ENCODE results near the gene WWC1. TPM values are rescaled to one million over a fixed set of nuclear protein-coding genes. Genes with fewer than 3 reads are reported as not detected.
"Not testable (repeated sequence)": the region's sequence is repeated elsewhere in the genome, so short reads cannot be mapped to it uniquely, and the experiment has no call there.

The WWC1 gene
- polyA plus RNA-seq, 1 donor, result 1.0 TPM

DNA sequence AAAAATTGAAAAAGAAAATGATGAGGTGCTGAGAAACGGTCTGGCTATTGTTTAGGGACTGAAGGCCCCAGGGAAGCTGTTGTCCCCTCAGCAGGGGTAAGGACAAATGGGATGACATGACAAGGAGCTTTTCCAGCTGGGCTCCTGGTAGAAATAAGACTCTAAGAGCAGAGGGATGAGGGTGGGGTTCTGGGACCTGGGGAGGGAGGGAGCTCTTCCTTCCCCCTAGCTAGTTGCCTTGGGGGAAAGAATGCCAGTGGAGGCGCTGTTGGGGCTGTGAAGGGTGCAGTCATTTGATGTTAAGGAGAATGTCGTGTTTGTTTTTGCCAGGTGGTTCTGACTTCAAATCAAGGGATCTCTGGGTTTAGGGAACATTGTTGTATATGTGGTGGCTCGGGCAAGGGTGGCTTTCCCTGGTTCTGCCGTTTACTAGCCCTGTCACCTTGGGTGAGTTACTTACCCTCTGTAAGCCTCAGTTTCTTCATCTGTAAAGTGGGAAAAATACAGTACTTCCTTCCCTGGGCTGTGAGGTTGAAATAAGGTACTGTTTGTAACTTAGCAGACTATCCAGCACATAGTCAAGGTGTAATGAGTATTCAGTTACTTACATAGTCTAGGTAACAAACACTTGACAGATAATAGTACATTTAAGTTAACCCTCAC lies 47.8 kb downstream of the WWC1 start:
- no peak for DNase-seq

GRCh38 chr5:168339772-168340140 lies 48.3 kb downstream of the WWC1 start:
- DNase-seq, result not testable (repeated sequence)

- no peak for DNase-seq
Observed at GRCh38 chr5:168340487-168340886, 49.0 kb downstream of the WWC1 start.

GRCh38 chr5:168341178-168341577 lies 49.7 kb downstream of the WWC1 start:
- no peak for DNase-seq

- DNase-seq, result no peak
Observed at GRCh38 chr5:168342151-168342825, 50.8 kb downstream of the WWC1 start.

DNA sequence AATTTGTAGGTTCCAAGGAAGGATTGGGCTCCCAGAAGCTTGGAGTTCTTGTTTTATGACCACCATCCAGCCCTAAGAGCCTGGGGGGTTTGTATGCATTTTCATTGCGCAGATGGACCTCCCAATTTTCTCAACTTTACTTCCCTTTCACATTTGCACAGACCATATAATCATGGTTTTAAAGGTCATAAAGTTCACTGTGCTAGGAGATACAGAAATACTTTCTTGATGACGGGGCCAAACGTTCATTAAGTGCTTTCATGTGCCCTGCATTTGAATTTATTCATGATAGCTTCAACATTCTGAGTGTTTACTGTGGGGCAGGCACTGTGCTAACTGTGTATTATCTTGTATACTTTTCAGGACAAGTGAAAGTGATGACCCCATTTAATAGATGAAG lies 51.5 kb downstream of the WWC1 start:
- DNase-seq, result no peak

GRCh38 chr5:168346417-168346816 lies 55.0 kb downstream of the WWC1 start:
- no peak for DNase-seq

DNA sequence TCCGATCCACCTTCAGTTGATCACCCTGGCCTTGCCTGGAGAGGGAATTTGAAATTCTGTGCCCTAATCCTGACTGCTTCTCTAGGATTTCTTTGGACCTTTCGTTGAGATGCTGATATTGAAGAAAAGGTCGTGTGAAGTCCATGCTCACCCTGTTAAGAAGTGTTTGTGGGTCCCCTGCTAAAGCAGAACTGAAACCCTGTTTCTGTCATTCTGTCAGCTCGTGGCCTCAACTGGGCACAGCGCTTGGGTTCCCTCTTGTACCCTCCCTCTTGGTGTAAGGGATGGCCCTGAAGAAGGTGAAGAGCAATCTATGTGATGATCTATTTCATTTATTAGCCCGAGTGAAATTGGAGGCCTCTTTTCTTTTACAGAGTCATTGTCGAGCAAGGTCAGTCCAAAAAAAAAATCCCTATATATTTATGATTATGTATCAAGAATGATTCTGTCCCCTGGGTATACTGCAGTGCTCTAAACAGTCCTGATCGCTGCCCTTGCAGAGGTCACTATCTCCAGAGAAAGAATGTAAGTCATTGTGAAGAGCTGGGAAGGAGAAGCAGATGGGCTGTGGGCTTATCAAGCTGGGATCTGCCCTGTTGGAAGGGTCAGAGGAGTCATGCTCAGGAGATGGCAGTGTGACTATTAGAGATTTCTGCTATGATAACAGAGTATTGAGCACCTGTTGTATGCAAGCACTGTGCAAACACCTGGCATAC lies 56.1 kb downstream of the WWC1 start:
- DNase-seq, result no peak

DNA sequence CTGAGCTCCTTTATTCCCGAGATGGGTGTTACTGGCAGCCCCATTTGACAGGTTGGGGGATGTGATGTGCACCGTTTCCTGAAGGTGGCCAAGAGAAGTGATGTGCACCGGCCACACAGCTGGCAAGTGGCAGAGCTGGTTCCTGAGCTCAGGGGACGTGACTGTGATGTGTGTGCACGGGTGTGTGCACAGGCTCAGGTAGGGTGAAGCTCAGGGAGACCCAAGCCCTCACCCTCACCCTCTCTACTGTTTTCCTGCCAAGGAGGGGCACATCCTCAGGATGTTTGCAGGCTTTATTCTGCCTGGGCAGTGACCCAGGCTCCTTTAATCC lies 56.6 kb downstream of the WWC1 start:
- DNase-seq, result no peak

DNA sequence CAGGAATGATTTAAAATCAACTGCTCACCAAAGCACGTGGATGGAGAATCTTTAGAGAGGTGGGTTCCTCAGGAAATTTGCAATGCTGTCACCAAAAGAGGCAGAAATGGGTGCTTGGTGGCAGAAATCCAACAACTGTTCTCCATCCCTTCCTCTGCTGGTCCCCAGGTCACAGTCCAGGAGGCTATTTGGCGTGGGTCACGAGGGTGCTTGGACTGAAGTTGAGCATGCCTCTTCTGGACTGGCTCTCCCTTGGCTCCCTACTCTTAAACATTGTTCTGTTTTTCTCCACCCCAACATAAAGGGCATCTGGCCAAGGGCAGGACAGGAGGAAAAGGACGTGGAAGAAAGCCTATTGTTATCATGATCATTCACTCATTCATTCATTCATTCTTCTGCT lies 58.9 kb downstream of the WWC1 start:
- DNase-seq, result no peak

GRCh38 chr5:168353216-168353957 lies 61.9 kb downstream of the WWC1 start:
- no peak for DNase-seq

- DNase-seq, result no peak
Observed at GRCh38 chr5:168354397-168354796, 63.0 kb downstream of the WWC1 start.

- no peak for DNase-seq
Observed at GRCh38 chr5:168356171-168356570, 64.7 kb downstream of the WWC1 start.

- no peak for DNase-seq
Observed at GRCh38 chr5:168356592-168356991, 65.1 kb downstream of the WWC1 start.

DNA sequence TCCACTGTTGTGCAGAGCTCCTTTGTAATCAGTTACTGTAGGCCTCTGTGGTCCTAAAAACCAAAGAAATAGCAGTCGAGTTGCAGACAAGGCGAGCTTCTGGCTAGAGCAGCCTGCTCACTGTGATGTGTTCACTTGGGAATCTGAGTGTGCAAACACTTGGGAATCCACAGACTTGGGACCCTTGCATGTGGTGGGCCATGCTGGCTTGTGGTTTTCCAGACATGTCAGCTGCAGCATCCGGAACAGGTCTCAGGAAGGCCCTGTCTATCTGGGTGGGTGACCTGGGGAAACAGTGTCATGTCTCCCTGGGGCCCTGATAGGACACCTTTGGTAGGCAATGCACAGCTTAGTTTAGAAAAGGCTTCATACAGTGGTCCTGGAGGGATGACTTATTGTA lies 66.4 kb downstream of the WWC1 start:
- DNase-seq, result no peak

DNA sequence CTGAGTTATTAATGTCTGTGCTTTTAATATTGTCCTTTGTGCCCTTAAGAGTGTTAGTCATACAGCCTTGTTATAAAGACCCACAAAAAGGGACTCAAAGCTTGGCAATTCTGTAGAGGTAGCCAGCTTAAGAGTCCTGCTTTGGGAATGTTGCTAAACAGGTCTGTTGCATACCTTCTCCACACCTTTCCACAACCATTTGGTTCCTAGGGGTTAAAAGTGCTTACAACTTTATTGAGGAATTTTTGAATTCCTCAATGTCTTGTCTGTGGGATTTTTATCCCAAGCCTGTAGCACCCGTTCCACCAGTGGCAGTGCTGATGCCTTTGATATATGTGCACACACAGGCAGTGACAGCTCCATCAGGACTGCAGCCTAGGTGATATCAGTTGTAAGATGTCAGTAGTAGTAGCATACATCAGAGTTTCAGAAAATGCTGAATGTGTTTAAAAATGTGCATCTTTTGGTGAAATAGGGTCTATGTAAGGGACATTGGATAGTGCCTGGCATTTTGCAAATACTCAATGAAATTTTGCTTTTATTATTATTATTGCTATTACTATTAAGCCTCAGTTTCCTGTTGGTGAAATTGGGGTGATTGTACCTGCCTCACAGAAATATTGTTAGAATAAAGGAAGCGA lies 68.5 kb downstream of the WWC1 start:
- no peak for DNase-seq

DNA sequence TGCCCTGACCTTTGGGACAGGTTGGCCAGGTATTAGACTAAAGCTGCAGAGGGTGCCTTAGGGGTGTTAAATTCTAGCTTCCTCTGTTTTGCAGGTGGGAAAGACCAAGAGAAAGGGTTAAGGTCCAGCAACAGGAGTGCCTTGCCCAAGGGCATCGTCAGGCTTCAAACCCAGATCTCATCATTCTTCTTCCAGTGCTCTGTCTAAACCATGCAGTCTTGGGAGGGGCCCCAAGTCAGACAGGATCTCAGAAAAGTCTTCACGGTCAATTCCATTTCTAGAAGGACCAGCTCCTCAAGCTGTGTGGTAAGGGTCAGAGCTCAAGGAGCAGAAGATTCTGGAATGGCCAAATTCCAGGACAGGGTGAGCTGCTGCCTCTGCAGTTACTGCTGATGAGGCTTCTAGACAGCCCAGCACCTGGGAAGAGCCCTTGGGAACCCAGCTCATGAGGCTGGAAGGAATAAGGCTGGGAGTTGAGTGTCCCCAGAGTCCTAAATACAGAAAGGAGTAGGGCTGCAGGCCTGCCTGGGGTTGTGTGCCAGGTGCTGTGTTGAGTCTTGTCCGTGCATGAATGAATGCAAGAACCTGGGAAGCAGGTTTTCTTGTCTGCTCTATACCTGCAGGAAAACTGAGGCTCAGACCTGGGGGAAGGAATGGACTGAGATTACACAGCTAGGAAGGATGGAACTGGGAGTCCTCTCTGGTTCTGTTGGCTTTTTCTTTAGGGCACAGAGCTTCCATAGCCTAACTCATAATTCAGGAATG lies 69.3 kb downstream of the WWC1 start:
- DNase-seq, result no peak

- no peak for DNase-seq
Observed at GRCh38 chr5:168362097-168362885, 70.8 kb downstream of the WWC1 start.

GRCh38 chr5:168364151-168364661 lies 72.8 kb downstream of the WWC1 start:
- DNase-seq, result no peak

- DNase-seq, result no peak
Observed at GRCh38 chr5:168364750-168365550, 73.5 kb downstream of the WWC1 start.
